GM12873 (cell line): ENCODE data around the gene SFTPA1.
A peak's percentile ranks its signal among the peaks of the same experiment; 100 is the strongest.

Experiments
- CTCF ChIP-seq: IDR thresholded peaks from 2 replicates; pipeline ENCODE4 v1.5.1; 2012; ENCODE audit warnings: low read depth, mild to moderate bottlenecking, moderate library complexity, low read length, control low read depth; ENCODE audit not compliant: insufficient read depth; ENCODE audit errors: missing control alignments

SFTPA1 gene

GRCh38 chr10:79602953-79603352, 7.8 kb upstream of the SFTPA1 start:
- TF ChIP-seq CTCF, result peak; percentile 19

GRCh38 chr10:79604294-79604693, 6.4 kb upstream of the SFTPA1 start:
- no peak for TF ChIP-seq CTCF

- TF ChIP-seq CTCF, result no peak
Observed at GRCh38 chr10:79605308-79605707, 5.4 kb upstream of the SFTPA1 start.

- peak; percentile 76 for TF ChIP-seq CTCF
Observed at GRCh38 chr10:79608505-79609375, 2.0 kb upstream of the SFTPA1 start.

- no peak for TF ChIP-seq CTCF
Observed at GRCh38 chr10:79615577-79615976, 4.8 kb downstream of the SFTPA1 start.

GRCh38 chr10:79616164-79616563, 5.4 kb downstream of the SFTPA1 start:
- TF ChIP-seq CTCF, result no peak

- TF ChIP-seq CTCF, result no peak
Observed at GRCh38 chr10:79627075-79627474, 16.3 kb downstream of the SFTPA1 start.
